ENCODE measurements around the gene NDUFS2. TPM values are rescaled to one million over a fixed set of nuclear protein-coding genes. Genes with fewer than 3 reads are reported as not detected.

Gene NDUFS2
- total and polyA plus RNA-seq, 2 experiments from 2014 or later, result 103 to 163 TPM

DNA sequence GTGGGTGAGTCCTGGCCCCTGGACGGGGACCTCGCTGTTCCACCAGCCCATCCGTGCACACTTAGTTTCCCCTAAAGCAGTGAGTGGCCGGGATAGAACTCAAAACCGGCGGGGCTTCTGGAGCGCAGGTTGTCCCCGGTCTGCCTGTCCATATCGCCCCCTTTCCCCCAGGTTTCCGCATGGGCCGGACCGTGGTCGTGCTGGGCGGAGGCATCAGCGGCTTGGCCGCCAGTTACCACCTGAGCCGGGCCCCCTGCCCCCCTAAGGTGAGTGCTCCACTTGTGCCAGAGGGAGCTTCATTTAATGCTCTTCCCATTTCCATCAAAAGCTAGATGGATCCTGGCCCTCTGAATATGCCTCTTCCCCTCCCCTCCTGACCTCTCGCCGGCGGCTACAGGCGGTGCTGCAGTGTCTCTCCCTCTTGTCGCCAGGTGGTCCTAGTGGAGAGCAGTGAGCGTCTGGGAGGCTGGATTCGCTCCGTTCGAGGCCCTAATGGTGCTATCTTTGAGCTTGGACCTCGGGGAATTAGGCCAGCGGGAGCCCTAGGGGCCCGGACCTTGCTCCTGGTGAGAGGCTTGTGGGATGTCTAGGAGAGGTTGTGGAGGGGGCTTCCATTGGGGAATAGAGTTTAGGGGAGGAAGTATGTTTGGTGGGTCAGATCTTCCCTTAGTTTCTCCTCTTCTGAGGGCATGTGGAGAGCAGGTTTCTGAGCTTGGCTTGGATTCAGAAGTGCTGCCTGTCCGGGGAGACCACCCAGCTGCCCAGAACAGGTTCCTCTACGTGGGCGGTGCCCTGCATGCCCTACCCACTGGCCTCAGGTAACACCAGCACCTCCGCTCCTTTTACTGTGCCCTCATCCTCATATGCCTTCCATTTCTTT lies 35.3 kb upstream of the NDUFS2 start:
- no peaks in the 10 kb centered on the region for H3K36me3 ChIP-seq (replicated peaks; ENCODE audit: insufficient read depth, low read depth)
- H3K4me1 ChIP-seq (ENCODE audit: insufficient read depth), result peaks cover 11% of the 10 kb centered on the region
- DNase-seq (ENCODE audit: low spot score), result peak; percentile 36
- H3K4me3 ChIP-seq, result peak overlapping the region; percentile 47
- WGBS (ENCODE audit: low lambda C conversion rate, missing lambda C conversion rate), result 8% methylated on average over 33 of the region's 33 CpGs
- H2AFZ ChIP-seq, result peak overlapping the region; percentile 74
- no peaks in the 10 kb centered on the region for H3K27me3 ChIP-seq
- H3K79me2 ChIP-seq, result peaks cover 3% of the 10 kb centered on the region
- H3K27ac ChIP-seq, result peak overlapping the region; percentile 29
- no peaks in the 10 kb centered on the region for H3K9me2 ChIP-seq (replicated peaks; ENCODE audit: insufficient read depth)
- no peak for TF ChIP-seq EZH2 (IDR thresholded peaks at IDR 0.05; ENCODE audit: borderline replicate concordance)
- no peak for TF ChIP-seq EZH2phosphoT487 (IDR thresholded peaks at IDR 0.05; ENCODE audit: low read depth, severe bottlenecking, unreplicated experiment)
- TF ChIP-seq CTCF (IDR thresholded peaks at IDR 0.05; ENCODE audit: poor library complexity), result no peak
- H3K4me2 ChIP-seq, result peak overlapping the region; percentile 74
- H4K20me1 ChIP-seq (ENCODE audit: insufficient read depth, poor library complexity, severe bottlenecking), result no peaks in the 10 kb centered on the region
- H3K9me3 ChIP-seq (ENCODE audit: low read depth), result no peaks in the 10 kb centered on the region

DNA sequence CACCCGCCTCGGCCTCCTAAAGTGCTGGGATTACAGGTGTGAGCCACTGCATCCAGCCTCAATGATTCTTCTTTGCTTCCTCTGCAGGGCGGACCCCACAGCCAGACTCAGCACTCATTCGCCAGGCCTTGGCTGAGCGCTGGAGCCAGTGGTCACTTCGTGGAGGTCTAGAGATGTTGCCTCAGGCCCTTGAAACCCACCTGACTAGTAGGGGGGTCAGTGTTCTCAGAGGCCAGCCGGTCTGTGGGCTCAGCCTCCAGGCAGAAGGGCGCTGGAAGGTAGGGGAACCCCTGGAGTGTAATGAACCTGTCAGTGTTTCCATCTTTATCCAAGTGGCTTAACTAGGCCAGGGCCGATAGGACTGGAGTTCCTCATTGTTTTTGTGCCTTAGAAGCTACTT lies 33.3 kb upstream of the NDUFS2 start:
- Histone ChIP-seq H3K36me3 (replicated peaks; ENCODE audit: insufficient read depth, low read depth) (no peaks in the 10 kb centered on the region), H3K4me2 (no peak overlapping the region), H3K9me2 (replicated peaks; ENCODE audit: insufficient read depth) (no peaks in the 10 kb centered on the region), H3K4me3 (no peak overlapping the region), H4K20me1 (ENCODE audit: insufficient read depth, poor library complexity, severe bottlenecking) (no peaks in the 10 kb centered on the region), H3K27ac (no peak overlapping the region), H3K27me3 (no peaks in the 10 kb centered on the region), H3K4me1 (ENCODE audit: insufficient read depth) (peaks cover 11% of the 10 kb centered on the region), H3K79me2 (peaks cover 3% of the 10 kb centered on the region), H3K9me3 (ENCODE audit: low read depth) (no peaks in the 10 kb centered on the region), H2AFZ (no peak overlapping the region)
- DNase-seq (ENCODE audit: low spot score), result no peak
- TF ChIP-seq EZH2phosphoT487 (IDR thresholded peaks at IDR 0.05; ENCODE audit: low read depth, severe bottlenecking, unreplicated experiment) (no peak), EZH2 (IDR thresholded peaks at IDR 0.05; ENCODE audit: borderline replicate concordance) (no peak), CTCF (IDR thresholded peaks at IDR 0.05; ENCODE audit: poor library complexity) (no peak)
- WGBS (ENCODE audit: low lambda C conversion rate, missing lambda C conversion rate), result 97% methylated on average over 9 of the region's 9 CpGs

- Histone ChIP-seq H3K4me3 (no peak overlapping the region), H3K4me1 (ENCODE audit: insufficient read depth) (peaks cover 10% of the 10 kb centered on the region), H3K4me2 (no peak overlapping the region), H3K27me3 (no peaks in the 10 kb centered on the region), H3K9me2 (replicated peaks; ENCODE audit: insufficient read depth) (no peaks in the 10 kb centered on the region), H3K79me2 (peaks cover 10% of the 10 kb centered on the region), H3K27ac (no peak overlapping the region), H3K9me3 (ENCODE audit: low read depth) (no peaks in the 10 kb centered on the region), H4K20me1 (ENCODE audit: insufficient read depth, poor library complexity, severe bottlenecking) (no peaks in the 10 kb centered on the region), H2AFZ (no peak overlapping the region), H3K36me3 (replicated peaks; ENCODE audit: insufficient read depth, low read depth) (no peaks in the 10 kb centered on the region)
- DNase-seq (ENCODE audit: low spot score), result no peak
- TF ChIP-seq EZH2 (IDR thresholded peaks at IDR 0.05; ENCODE audit: borderline replicate concordance), result no peak
- no peak for TF ChIP-seq EZH2phosphoT487 (IDR thresholded peaks at IDR 0.05; ENCODE audit: low read depth, severe bottlenecking, unreplicated experiment)
- no peak for TF ChIP-seq CTCF (IDR thresholded peaks at IDR 0.05; ENCODE audit: poor library complexity)
- 76% methylated on average over 5 of the region's 5 CpGs for WGBS (ENCODE audit: low lambda C conversion rate, missing lambda C conversion rate)
Measured at GRCh38 chr1:161171191-161171590, 31.0 kb upstream of the NDUFS2 start.
